ENCODE results near the gene IL12RB1. TPM values are rescaled to one million over a fixed set of nuclear protein-coding genes. Genes with fewer than 3 reads are reported as not detected.
"Not testable (repeated sequence)": the region's sequence is repeated elsewhere in the genome, so short reads cannot be mapped to it uniquely, and the experiment has no call there.

IL12RB1 gene
- total RNA-seq, 4 donors from 2014 or later: 0.93 to 1.1 TPM; not detected in 2

DNA sequence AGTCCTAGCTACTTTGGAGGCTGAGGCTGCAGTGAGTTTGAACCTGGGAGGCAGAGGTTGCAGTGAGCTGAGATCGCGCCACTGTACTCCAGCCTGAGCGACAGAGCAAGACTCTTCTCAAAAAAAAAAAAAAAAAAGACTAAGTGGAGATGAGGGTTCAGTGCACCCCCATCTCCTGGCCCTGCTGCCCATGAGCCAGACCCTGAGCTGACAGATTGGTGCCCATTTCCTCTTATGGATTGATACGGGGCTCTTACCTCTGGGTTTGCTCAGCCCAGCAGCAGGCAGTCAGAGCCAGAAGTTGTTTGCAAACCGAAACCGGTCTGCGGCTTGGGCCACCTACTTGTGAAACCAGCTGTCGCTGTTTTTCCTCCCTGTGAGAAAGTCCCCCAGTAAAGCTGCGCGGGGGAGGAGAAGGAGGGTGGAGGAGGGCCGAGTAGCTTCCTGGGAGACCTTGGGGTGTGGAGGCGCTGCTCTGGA, 41.9 kb downstream of the IL12RB1 start:
- H3K27ac ChIP-seq: peak overlapping the region; percentile 44 to 56 (median 51)
- DNase-seq: peak; percentile 77 to 88
- H3K36me3 ChIP-seq: no peaks in the 10 kb centered on the region
- WGBS, 2 donors: 3 to 8% methylated on average over 12 of the region's 12 CpGs
- H3K9me3 ChIP-seq: no peaks in the 10 kb centered on the region
- H3K27me3 ChIP-seq: no peaks in the 10 kb centered on the region
- intact Hi-C loops (cut with DNase I): no loop called here
- peak overlapping the region in 1 of 3 donors; percentile 22 for H3K4me3 ChIP-seq (replicated peaks in 1 of 3)
- TF ChIP-seq, protein P1, sequence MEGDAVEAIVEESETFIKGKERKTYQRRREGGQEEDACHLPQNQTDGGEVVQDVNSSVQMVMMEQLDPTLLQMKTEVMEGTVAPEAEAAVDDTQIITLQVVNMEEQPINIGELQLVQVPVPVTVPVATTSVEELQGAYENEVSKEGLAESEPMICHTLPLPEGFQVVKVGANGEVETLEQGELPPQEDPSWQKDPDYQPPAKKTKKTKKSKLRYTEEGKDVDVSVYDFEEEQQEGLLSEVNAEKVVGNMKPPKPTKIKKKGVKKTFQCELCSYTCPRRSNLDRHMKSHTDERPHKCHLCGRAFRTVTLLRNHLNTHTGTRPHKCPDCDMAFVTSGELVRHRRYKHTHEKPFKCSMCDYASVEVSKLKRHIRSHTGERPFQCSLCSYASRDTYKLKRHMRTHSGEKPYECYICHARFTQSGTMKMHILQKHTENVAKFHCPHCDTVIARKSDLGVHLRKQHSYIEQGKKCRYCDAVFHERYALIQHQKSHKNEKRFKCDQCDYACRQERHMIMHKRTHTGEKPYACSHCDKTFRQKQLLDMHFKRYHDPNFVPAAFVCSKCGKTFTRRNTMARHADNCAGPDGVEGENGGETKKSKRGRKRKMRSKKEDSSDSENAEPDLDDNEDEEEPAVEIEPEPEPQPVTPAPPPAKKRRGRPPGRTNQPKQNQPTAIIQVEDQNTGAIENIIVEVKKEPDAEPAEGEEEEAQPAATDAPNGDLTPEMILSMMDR (IDR thresholded peaks at IDR 0.05): no peak
- TF ChIP-seq POLR2A (IDR thresholded peaks at IDR 0.05): peak in 1 of 2 donors; percentile 32
- peaks cover 5 to 25% of the 10 kb centered on the region in 2 donors for H3K4me1 ChIP-seq

DNA sequence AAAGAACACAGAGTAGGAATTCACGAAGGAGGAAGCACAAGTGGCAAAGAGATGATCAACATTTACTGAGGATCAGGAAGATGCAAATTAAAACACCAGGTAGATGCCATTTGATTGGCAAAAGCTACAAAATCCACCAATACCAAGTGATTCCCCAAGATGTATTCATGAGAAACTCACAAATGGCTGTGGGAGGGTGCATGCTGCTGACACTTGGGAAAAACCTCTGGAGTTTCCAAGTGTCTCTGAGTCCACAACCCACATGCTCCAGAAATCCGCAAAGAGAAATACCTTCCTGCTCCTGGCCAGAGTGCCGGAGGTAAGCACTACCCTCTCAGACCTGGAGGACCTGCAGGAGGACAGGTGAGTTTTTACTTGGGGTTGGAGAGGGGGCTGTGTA, 43.1 kb downstream of the IL12RB1 start:
- no peaks in the 10 kb centered on the region for H3K27me3 ChIP-seq
- H3K4me3 ChIP-seq (replicated peaks in 1 of 3): no peak overlapping the region
- TF ChIP-seq POLR2A (IDR thresholded peaks at IDR 0.05): no peak
- TF ChIP-seq, protein P1 (IDR thresholded peaks at IDR 0.05): no peak
- DNase-seq: no peak
- WGBS, 2 donors: 71 to 89% methylated on average over 3 of the region's 3 CpGs
- H3K27ac ChIP-seq: no peak overlapping the region
- no peaks in the 10 kb centered on the region for H3K36me3 ChIP-seq
- intact Hi-C loops (cut with DNase I): no loop called here
- peaks cover 5 to 15% of the 10 kb centered on the region in 2 donors for H3K4me1 ChIP-seq
- H3K9me3 ChIP-seq: no peaks in the 10 kb centered on the region

DNA sequence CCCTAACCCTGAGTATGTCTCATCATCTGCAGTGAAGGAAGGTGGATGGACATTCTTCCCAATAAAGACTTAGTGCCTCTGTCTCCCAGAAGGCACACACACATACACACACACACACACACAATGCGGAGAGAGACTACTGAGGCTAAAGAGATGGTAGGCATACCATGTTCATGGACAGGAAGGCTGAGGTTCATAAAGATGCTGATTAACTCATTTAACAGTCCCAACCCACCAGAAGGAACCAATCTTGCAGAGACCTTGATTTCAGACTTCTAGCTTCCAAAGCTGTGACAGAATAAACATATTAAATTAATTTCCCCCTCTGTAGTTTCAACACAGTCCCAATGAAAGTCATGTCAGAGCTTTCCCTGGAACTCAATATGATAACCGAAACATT, 45.7 kb downstream of the IL12RB1 start:
- peaks cover 5 to 15% of the 10 kb centered on the region in 2 donors for H3K4me1 ChIP-seq
- H3K4me3 ChIP-seq (replicated peaks in 1 of 3): no peak overlapping the region
- H3K27me3 ChIP-seq: no peaks in the 10 kb centered on the region
- no peak for TF ChIP-seq POLR2A (IDR thresholded peaks at IDR 0.05)
- TF ChIP-seq, protein P1 (IDR thresholded peaks at IDR 0.05): no peak
- no peaks in the 10 kb centered on the region for H3K36me3 ChIP-seq
- H3K27ac ChIP-seq: no peak overlapping the region
- H3K9me3 ChIP-seq: no peaks in the 10 kb centered on the region
- no peak for DNase-seq
- 69 to 100% methylated on average over 2 of the region's 2 CpGs for WGBS, 2 donors
- intact Hi-C loops (cut with DNase I): no loop called here

DNA sequence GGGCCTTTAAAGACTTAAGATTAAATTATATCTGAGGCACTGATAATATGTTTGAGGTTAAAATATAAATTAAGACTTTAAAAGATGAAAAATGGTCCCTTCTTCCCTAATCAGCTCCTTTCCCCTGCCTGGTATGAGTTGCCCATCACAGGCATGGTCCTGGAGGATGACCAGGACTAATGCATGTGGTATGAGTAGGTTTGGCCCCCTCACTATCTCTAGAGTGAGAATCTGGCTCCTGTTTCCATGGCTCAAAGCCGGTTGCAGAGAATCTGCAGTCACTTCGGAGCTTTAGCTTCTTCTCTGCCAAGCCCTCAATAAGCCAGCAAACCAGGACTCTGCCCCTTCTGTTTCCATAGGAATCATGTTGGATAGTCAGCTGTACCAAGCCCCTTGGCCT, 54.6 kb downstream of the IL12RB1 start:
- H3K4me3 ChIP-seq (replicated peaks in 1 of 3); intact Hi-C loops (cut with DNase I); H3K27me3 ChIP-seq; H3K27ac ChIP-seq; H3K4me1 ChIP-seq; DNase-seq; H3K36me3 ChIP-seq; H3K9me3 ChIP-seq: not testable (repeated sequence)
- 70 to 71% methylated on average over 2 of the region's 2 CpGs for WGBS, 2 donors

DNA sequence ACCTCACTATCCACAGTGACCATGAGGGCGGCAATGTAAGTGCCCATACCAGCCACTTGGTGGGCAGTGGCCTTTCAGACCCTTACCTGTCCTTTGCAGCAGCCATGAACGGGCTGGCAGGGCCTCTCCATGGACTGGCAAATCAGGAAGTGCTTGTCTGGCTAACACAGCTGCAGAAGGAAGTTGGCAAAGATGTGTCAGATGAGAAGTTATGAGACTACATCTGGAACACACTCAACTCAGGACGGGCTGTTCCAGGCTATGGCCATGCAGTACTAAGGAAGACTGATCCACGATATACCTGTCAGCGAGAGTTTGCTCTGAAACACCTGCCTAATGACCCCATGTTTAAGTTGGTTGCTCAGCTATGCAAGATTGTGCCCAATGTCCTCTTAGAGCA, 55.3 kb downstream of the IL12RB1 start:
- H3K9me3 ChIP-seq; H3K27me3 ChIP-seq; H3K27ac ChIP-seq; intact Hi-C loops (cut with DNase I); H3K4me1 ChIP-seq; H3K4me3 ChIP-seq (replicated peaks in 1 of 3); DNase-seq; H3K36me3 ChIP-seq: not testable (repeated sequence)
- 92 to 93% methylated on average over 4 to 5 of the region's 5 CpGs for WGBS, 2 donors

DNA sequence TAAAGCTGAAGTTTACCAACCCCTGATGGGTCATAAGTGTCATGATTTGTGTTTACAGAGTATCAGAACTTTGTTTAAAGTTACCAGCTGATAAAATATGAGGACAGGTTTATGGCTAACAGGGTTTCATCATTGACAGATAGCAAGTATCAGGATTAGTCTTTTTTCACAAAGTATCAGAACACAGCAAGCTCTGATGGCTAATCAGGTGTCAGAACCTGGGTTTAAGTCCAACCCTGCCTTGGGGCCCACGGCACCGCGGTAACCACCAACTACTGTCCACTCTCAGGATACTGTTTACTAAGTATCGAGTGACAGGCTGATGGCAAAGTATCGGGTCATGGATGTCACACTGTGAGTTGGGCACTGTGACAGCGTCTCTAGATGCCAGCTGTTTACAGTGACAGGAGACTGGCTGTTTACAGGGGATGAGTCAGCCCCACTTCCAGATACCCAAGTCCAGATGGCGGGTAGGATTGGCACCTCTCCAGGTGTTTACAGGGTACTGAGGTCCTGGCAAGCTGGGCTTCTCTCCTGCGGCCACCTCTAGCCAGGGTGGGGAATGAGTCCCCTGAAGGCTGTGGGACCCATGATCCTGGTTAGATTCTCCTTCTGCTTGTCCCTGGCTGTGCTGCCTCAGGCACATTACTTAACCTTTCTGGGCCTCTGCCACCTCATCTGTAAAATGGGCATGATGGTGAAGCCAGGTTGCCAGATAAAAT, 57.0 kb downstream of the IL12RB1 start:
- Histone ChIP-seq H3K4me1 (peaks cover 0 to 8% of the 10 kb centered on the region in 2 donors), H3K27ac (no peak overlapping the region), H3K36me3 (no peaks in the 10 kb centered on the region), H3K4me3 (replicated peaks in 1 of 3) (no peak overlapping the region), H3K9me3 (no peaks in the 10 kb centered on the region), H3K27me3 (no peaks in the 10 kb centered on the region)
- intact Hi-C loops (cut with DNase I): no loop called here
- DNase-seq: no peak
- WGBS, 2 donors: 50 to 53% methylated on average over 8 of the region's 8 CpGs
- TF ChIP-seq POLR2A (IDR thresholded peaks at IDR 0.05): no peak
- TF ChIP-seq, protein P1 (IDR thresholded peaks at IDR 0.05): no peak

All from thyroid gland (tissue), 4 donors.